Spleen (tissue), 7 donors: ENCODE data around the gene ERFE.

ENCODE experiments used
- CTCF ChIP-seq, 11 experiments: fragments of 200-600 bp in 7 of 11; fragments of 450-650 bp in 4 of 11; sonication (generic) in 4 of 11; IDR thresholded peaks in 8 of 11; conservative IDR thresholded peaks in 3 of 11; 1 replicate in 7 of 11; 2 replicates in 4 of 11; pipeline versions ENCODE4 v1.4.0 to v1.8.0; 2016 to 2021; ENCODE audit warnings: antibody characterized with exemption in 11 of 11, inconsistent platforms in 4 of 11, mild to moderate bottlenecking in 1 of 11
- POLR2A ChIP-seq, 3 donors: fragments of 450-650 bp; IDR thresholded peaks; one replicate each; pipeline ENCODE4 v1.5.1; 2017; ENCODE audit warnings: antibody characterized with exemption in 3 of 3, mild to moderate bottlenecking in 1 of 3
- POLR2AphosphoS5 ChIP-seq, 3 donors: sonication (generic); formaldehyde crosslinking; IDR thresholded peaks; one replicate each; pipeline ENCODE4 v1.5.1; 2017; ENCODE audit warnings: antibody characterized with exemption in 3 of 3
- donor health status: DM: no; HTN: no; CAD: no; lungs with moderate emphysema.
- donor health status: DM: no; HTN: no; CAD: no.
- donor health status: DM: no; HTN: no; CAD: no.

GRCh38 chr2:238128534-238129001, 30.2 kb upstream of the ERFE start:
- no peak for TF ChIP-seq CTCF (IDR thresholded peaks at IDR 0.05 in 8 of 11, conservative IDR thresholded peaks at IDR 0.05 in 3 of 11)
- TF ChIP-seq POLR2AphosphoS5 (IDR thresholded peaks at IDR 0.05): no peak
- no peak for TF ChIP-seq POLR2A (IDR thresholded peaks at IDR 0.05)
